SK-N-SH treated with all-trans-retinoic acid at 6 μM for 48 hours (cell line): ENCODE measurements around the gene GLYR1.

Experiments
- ARNTL ChIP-seq: fragments of 450-650 bp; formaldehyde crosslinking; IDR thresholded peaks from 2 replicates; pipeline ENCODE4 v1.5.0; 2020; ENCODE audit warnings: low read depth, mild to moderate bottlenecking, moderate library complexity, borderline replicate concordance
- BACH2 ChIP-seq: fragments of 250-450 bp; sonication (Bioruptor Pico); IDR thresholded peaks from 2 replicates; pipeline ENCODE4 v1.9.0; 2021; ENCODE audit warnings: mild to moderate bottlenecking, borderline replicate concordance
- CSRNP3 ChIP-seq: fragments of 250-450 bp; sonication (Bioruptor Pico); IDR thresholded peaks from 2 replicates; pipeline ENCODE4 v1.5.1; 2021; ENCODE audit warnings: mild to moderate bottlenecking, moderate library complexity
- ESRRG ChIP-seq: fragments of 250-450 bp; sonication (Bioruptor Pico); IDR thresholded peaks from 2 replicates; pipeline ENCODE4 v1.6.1; 2021; ENCODE audit warnings: mild to moderate bottlenecking
- RARB ChIP-seq: fragments of 250-450 bp; sonication (Bioruptor Pico); IDR thresholded peaks from 2 replicates; pipeline ENCODE4 v1.8.0; 2021; ENCODE audit warnings: mild to moderate bottlenecking, moderate library complexity
- TCF4 ChIP-seq: fragments of 250-450 bp; sonication (Bioruptor Pico); IDR thresholded peaks from 2 replicates; pipeline ENCODE4 v1.8.0; 2021; ENCODE audit warnings: mild to moderate bottlenecking, moderate library complexity, borderline replicate concordance
- TOX ChIP-seq: fragments of 250-450 bp; sonication (Bioruptor Pico); IDR thresholded peaks from 2 replicates; pipeline ENCODE4 v1.8.0; 2021; ENCODE audit warnings: mild to moderate bottlenecking, moderate library complexity, borderline replicate concordance
- TSHZ2 ChIP-seq: fragments of 250-450 bp; sonication (Bioruptor Pico); IDR thresholded peaks from 2 replicates; pipeline ENCODE4 v1.5.0; 2020; ENCODE audit warnings: mild to moderate bottlenecking, moderate library complexity
- ZFP3 ChIP-seq: fragments of 250-450 bp; sonication (Bioruptor Pico); IDR thresholded peaks from 2 replicates; pipeline ENCODE4 v1.5.0; 2020; ENCODE audit warnings: mild to moderate bottlenecking, moderate library complexity
- ZFP30 ChIP-seq: fragments of 450-650 bp; formaldehyde crosslinking; IDR thresholded peaks from 2 replicates; pipeline ENCODE4 v1.5.0; 2022; ENCODE audit warnings: mild to moderate bottlenecking, moderate library complexity
- TF ChIP-seq, protein P1 (sequence below): fragments of 250-450 bp; sonication (Bioruptor Pico); IDR thresholded peaks from 2 replicates; pipeline ENCODE4 v1.8.0; 2020; ENCODE audit warnings: mild to moderate bottlenecking, moderate library complexity, borderline replicate concordance
- TF ChIP-seq, protein P2 (sequence below): fragments of 250-450 bp; sonication (Bioruptor Pico); IDR thresholded peaks from 2 replicates; pipeline ENCODE4 v1.8.0; 2021; ENCODE audit warnings: low read depth, mild to moderate bottlenecking, moderate library complexity, borderline replicate concordance
- TF ChIP-seq, protein P3 (sequence below): fragments of 250-450 bp; sonication (Bioruptor Pico); IDR thresholded peaks from 2 replicates; pipeline ENCODE4 v1.5.1; 2020; ENCODE audit warnings: low read depth, mild to moderate bottlenecking, moderate library complexity

DNA sequence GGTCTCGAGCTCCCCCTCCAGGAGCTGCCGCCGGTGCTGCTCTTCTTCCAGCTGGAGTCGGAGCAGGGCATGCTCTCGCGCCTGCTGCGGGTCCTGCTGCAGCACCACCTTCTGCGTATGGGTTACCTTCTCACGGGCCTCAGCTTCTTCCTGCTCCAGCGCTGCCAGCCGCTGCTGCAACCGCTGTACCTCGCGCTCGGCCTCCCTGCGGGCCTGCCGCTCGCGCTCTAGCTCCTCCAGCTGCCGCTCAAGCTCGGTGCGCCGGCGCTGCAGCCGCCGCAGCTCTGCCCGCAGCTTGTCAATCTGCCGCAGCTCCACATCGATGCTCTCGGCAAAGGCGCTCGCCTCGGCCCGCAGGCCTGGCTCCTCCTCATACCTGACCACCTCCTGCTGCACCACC, 37.1 kb upstream of the GLYR1 start:
- TF ChIP-seq, protein P1, sequence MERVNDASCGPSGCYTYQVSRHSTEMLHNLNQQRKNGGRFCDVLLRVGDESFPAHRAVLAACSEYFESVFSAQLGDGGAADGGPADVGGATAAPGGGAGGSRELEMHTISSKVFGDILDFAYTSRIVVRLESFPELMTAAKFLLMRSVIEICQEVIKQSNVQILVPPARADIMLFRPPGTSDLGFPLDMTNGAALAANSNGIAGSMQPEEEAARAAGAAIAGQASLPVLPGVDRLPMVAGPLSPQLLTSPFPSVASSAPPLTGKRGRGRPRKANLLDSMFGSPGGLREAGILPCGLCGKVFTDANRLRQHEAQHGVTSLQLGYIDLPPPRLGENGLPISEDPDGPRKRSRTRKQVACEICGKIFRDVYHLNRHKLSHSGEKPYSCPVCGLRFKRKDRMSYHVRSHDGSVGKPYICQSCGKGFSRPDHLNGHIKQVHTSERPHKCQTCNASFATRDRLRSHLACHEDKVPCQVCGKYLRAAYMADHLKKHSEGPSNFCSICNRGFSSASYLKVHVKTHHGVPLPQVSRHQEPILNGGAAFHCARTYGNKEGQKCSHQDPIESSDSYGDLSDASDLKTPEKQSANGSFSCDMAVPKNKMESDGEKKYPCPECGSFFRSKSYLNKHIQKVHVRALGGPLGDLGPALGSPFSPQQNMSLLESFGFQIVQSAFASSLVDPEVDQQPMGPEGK (CRISPR knock-in tag): no peak
- no peak for TF ChIP-seq RARB (CRISPR knock-in tag)
- TF ChIP-seq ZFP30 (CRISPR knock-in tag): no peak
- TF ChIP-seq, protein P2, sequence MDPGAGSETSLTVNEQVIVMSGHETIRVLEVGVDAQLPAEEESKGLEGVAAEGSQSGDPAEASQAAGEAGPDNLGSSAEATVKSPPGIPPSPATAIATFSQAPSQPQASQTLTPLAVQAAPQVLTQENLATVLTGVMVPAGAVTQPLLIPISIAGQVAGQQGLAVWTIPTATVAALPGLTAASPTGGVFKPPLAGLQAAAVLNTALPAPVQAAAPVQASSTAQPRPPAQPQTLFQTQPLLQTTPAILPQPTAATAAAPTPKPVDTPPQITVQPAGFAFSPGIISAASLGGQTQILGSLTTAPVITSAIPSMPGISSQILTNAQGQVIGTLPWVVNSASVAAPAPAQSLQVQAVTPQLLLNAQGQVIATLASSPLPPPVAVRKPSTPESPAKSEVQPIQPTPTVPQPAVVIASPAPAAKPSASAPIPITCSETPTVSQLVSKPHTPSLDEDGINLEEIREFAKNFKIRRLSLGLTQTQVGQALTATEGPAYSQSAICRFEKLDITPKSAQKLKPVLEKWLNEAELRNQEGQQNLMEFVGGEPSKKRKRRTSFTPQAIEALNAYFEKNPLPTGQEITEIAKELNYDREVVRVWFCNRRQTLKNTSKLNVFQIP: no peak
- no peak for TF ChIP-seq TOX (CRISPR knock-in tag)
- no peak for TF ChIP-seq BACH2 (CRISPR knock-in tag)
- TF ChIP-seq, protein P3, sequence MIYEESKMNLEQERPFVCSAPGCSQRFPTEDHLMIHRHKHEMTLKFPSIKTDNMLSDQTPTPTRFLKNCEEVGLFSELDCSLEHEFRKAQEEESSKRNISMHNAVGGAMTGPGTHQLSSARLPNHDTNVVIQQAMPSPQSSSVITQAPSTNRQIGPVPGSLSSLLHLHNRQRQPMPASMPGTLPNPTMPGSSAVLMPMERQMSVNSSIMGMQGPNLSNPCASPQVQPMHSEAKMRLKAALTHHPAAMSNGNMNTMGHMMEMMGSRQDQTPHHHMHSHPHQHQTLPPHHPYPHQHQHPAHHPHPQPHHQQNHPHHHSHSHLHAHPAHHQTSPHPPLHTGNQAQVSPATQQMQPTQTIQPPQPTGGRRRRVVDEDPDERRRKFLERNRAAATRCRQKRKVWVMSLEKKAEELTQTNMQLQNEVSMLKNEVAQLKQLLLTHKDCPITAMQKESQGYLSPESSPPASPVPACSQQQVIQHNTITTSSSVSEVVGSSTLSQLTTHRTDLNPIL: no peak
- no peak for TF ChIP-seq TSHZ2
- no peak for TF ChIP-seq CSRNP3 (CRISPR knock-in tag)
- TF ChIP-seq ZFP3 (CRISPR knock-in tag): no peak
- TF ChIP-seq TCF4: no peak
- TF ChIP-seq ARNTL (CRISPR knock-in tag): no peak
- no peak for TF ChIP-seq ESRRG (CRISPR knock-in tag)
